T-helper 9 cell (primary cell): ENCODE data around the gene PLXNB2.
"Not testable (repeated sequence)": the region's sequence is repeated elsewhere in the genome, so short reads cannot be mapped to it uniquely, and the experiment has no call there.

ENCODE experiments used
- DNase-seq: peaks from one replicate; pipeline ENCODE4 v3.0.0-alpha.2; 2020
- total RNA-seq, 2 donors: gene quantifications; one replicate each; lab custom pipeline; 2026; lab: John Stamatoyannopoulos, UW

Gene PLXNB2
- 0.48 to 3.2 reads per million in 2 donors for total RNA-seq

DNA sequence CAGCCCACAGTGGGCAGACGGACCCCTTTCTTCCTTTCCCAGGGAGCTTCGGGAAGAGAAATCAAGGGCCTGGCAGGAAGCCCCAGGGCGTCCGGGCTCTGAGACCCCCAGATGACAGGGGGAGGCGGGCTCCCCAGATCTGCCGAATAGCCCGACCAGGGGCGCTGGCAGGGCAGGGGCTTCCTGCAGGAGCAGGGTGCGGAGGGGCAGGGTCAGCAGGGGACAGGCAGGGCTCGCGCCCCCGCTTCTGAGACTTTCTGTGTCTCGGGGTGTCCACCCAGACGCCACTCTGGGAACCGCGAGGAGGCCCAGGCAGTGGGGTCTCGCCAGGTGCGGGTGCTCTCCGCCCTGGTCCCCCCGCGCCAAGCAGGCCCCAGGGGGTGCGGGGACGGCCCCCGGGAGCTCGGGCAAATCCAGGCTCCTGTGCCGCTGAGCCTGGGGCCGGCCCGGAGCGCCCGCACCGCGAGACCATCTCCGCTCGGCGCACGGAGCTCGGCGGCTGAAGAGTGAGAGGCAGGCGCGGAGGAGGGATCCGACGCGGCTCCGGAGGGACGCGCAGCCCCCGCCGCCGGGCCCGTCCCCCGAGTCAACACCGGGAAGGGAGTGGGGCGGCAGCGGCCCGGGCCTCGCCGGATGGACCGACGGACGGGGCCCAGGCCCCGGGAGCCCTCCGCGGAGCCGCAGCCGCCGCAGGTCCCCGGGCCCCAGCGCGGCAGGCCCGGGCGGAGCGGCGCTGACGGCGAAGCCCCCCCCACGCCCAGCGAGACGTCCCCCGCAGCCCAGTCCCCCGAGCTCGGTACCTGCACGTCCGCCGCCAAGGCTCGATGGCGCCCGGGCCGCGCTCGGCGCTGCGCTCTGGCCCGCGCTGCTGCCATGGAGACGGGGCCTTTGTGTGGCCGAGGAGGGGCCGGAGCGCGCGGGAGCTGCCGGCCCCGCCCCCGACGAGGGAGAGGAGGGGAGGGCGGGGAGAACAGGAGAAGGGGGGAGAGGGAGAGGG lies at the start of gene PLXNB2:
PLXNB2 (minus strand) TSS at position 894 of the 997 bp plus-strand sequence. CDS start 17,062 bp downstream, outside the sequence.
- DNase-seq: no peak

GRCh38 chr22:50357222-50357621 lies 49.8 kb upstream of the PLXNB2 start:
- no peak for DNase-seq

- no peak for DNase-seq
These were observed 48.7 kb upstream of the PLXNB2 start for GRCh38 chr22:50356186-50356585.

- no peak for DNase-seq
These were observed 40.6 kb upstream of the PLXNB2 start for GRCh38 chr22:50348058-50348457.

DNA sequence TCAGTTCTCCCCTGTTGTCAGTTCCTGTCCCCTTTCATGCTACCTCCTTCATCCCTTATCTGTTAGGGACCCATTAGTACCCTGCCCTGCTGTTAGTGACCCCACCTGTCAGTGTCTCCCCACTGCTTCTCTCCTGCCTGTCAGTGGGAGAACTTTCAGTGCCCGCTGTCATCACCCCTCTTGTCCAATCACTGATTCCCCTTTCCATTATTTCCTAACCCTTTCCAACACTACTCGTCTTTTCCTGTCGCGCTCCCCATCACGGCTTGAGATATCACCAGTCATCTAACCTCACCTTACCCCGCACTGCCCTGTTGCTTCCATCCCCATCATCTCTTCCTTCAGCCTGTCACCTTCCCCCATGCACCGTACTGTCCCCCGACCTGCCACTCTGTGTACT lies 39.7 kb upstream of the PLXNB2 start:
- DNase-seq: no peak

DNA sequence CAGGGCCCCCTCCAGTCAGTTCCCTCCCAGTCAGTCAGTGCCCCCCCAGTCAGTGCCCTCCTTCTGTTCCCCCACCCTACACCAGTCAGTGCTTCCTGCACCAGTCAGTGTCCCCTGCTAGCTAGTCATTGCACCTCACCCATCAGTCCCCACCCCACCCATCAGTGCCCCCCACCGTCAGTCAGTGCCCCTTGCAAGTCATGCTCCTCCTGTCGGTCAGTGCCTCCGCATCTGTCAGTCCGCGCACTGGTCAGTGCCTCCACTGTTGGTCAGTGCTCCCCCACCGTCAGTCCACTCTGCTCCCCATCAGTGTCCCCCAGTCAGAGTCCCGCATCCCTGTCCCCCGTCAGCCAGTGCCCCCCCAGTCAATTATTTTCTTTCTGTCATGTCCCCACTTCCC lies 39.0 kb upstream of the PLXNB2 start:
- DNase-seq: no peak

- no peak for DNase-seq
These were observed 36.1 kb upstream of the PLXNB2 start for GRCh38 chr22:50343541-50343935.

GRCh38 chr22:50342651-50343540 lies 35.5 kb upstream of the PLXNB2 start, which contains the start of gene PPP6R2:
PPP6R2 (plus strand) TSS chr22:50343327; CDS start chr22:50393909, 50,582 bp downstream.
- peak; percentile 91 for DNase-seq

DNA sequence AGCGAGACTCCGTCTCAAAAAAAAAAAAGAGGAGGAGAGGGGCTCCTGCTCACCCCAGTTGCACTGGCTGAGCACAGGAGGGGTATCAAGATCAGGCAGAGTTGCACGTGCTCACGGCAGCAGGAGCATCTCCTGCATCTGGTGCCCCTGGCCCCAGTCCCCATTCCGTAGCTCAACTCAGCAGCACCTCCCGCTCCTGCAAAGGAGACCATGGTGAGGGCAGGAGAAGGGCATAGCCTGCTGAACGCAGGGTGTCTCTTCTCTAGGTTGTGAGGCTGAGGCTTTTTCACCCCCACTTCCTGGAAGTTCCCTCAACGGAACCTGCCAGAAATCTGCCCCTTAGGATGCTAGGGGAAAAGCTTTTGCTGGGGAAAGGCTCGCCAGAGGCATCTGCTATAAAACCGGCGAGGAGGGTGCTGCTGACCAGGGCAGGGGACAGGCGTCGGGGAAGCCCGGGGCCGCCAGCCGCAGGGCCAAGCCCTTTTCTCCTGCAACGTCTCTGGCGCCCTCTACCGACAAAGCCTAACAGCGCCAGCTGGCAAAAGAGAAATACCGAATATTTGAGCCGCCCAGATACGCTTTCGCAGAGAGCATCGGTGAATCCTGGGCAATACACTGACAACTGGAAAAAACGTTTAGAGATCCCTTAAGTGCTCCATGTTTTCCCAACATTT lies 34.7 kb upstream of the PLXNB2 start:
- DNase-seq: peak; percentile 93

DNA sequence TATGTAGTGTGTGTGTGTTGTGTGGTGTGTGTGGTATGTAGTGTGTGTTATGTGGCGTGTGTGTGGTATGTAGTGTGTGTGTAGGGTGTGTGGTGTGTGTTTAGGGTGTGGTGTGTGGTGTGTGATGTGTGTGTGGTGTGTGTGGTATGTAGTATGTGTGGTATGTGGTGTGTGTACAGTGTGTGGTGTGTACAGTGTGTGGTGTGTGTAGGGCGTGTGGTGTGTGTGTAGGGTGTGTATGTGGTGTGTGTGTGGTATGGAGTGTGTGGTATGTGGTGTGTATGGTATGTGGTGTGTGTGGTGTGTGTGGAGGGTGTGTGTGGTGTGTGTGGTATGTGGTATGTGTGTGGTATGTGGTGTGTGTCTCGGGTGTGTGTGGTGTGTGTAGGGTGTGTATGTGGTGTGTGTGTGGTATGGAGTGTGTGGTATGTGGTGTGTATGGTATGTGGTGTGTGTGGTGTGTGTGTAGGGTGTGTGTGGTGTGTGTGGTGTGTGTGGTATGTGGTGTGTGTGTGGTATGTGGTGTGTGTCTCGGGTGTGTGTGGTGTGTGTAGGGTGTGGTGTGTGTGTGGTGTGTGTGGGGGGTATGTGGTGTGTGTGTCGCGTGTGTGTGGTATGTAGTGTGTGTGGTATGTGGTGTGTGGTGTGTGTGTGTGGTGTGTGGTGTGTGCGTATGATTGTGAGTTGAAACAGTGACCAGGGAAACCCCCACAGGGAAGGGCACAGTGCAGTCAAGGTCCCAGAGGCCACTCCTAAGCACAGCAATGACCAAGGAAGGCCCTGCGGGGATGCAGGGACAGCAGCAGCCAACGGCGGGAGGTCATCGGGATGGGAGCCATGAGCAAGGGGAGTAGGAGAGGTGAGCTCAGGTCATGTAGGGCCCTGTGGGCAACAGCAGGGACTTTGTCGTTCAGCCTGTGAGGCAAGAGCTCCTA lies 32.8 kb upstream of the PLXNB2 start:
- DNase-seq: no peak

DNA sequence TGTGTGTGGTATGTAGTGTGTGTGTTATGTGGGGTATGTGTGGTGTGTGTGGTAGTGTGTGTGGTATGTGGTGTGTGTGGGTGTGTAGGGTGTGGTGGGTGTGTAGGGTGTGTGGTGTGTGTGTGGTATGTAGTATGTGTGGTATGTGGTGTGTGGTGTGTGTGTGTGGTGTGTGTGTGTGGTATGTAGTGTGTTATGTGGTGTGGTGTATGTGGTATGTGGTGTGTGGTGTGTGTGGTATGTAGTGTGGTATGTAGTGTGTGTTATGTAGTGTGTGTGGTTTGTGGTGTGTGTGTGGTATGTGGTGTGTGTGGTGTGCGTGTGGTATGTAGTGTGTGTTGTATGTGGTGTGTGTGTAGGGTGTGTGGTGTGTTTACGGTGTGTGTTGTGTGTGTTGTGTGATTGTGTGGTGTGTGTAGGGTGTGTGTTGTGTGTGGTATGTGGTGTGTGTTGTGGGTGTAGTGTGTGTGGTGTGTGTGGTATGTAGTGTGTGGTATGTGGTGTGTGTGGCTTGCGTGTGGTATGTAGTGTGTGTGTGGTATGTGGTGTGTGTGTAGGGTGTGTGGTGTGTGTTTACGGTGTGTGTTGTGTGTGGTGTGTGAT lies 31.5 kb upstream of the PLXNB2 start:
- no peak for DNase-seq

DNA sequence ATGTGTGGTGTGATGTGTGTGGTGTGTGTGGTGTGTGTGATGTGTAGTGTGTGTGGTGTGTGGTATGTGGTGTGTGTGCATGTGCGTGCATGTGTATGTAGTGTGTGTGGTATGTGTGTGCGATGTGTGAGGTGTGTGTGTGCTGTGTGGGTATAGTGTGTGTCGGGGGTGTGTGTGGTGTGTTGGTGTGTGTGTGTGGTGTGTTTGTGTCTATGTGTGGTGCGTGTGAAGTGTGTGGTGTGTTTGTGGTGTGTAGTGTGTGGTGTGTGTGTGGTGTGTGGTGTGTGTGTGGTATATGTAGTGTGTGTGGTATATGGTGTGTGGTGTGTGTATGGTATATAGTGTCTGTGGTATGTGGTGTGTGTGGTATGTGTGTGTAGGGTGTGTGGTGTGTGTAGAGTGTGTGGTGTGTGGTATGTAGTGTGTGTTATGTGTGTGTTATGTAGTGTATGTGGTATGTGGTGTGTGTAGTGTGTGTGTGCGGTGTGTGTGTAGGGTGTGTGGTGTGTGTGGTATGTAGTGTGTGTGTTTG lies 30.7 kb upstream of the PLXNB2 start:
- no peak for DNase-seq

DNA sequence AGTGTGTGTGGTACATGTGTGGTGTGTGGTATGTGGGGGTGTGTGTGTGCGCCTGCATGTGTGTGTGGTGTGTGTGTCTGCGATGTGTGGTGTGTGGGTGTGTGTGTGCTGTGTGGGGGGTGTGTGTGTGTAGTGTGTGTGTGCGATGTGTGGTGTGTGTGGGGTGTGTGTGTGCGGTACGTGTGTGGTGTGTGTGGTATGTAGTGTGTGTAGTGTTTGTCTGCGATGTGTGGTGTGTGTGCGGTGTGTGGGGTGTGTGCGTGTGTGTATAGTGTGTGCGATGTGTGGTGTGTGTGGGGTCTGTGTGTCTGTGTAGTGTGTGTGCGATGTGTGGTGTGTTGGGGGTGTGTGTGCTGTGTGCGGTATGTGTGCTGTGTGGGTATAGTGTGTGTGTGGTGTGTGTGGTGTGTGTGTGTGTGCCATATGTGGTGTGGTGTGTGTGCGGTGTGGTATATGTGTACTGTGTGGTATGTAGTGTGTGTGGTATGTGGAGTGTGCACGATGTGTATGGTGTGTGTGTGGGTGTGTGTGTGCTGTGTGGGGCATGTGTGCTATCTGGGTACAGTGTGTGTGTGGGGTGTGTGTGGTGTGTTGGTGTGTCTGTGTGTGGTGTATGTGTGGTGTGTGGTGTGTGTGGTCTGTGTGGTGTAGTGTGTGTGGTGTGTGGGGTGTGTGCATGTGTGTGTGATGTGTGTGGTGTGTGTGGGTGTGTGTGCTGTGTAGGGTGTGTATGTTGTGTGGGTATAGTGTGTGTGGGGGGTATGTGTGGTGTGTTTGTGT lies 30.0 kb upstream of the PLXNB2 start:
- DNase-seq: no peak

DNA sequence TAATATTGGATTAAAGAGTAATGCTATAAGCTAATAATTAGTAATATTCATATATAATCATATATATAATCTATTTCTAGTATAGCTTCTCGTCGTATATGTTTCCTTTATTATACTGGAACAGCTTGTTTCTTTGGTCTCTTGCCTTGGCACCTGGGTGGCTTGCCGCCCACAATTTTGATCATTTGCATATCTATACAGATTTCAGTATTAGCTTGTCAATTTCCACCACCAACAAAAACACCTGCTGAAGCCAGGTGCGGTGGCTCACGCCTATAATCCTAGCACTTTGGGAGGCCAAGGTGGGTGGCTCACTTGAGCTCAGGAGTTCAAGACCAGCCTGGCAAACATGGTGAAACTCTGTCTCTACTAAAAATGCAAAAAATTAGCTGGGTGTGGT lies 27.0 kb upstream of the PLXNB2 start:
- DNase-seq: not testable (repeated sequence)

DNA sequence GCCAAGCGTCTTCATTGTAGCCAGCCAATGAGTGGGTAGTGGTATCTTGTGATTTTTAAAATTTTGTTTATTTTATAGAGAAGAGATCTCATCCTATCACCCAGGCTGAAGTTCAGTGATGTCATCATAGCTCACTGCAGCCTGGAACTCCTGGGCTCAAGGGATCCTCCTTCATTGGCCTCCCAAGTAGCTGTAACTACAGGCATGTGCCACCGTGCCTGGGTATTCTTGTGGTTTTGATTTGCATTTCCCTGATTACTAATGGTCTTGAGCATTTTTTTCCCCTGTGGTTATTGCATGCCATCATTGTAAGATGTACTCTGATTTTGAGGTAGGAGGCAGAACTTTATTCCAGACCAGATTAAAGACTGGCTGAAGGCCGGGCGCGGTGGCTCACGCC lies 21.8 kb upstream of the PLXNB2 start:
- no peak for DNase-seq

- no peak for DNase-seq
These were observed 20.2 kb upstream of the PLXNB2 start for GRCh38 chr22:50327711-50328019.

DNA sequence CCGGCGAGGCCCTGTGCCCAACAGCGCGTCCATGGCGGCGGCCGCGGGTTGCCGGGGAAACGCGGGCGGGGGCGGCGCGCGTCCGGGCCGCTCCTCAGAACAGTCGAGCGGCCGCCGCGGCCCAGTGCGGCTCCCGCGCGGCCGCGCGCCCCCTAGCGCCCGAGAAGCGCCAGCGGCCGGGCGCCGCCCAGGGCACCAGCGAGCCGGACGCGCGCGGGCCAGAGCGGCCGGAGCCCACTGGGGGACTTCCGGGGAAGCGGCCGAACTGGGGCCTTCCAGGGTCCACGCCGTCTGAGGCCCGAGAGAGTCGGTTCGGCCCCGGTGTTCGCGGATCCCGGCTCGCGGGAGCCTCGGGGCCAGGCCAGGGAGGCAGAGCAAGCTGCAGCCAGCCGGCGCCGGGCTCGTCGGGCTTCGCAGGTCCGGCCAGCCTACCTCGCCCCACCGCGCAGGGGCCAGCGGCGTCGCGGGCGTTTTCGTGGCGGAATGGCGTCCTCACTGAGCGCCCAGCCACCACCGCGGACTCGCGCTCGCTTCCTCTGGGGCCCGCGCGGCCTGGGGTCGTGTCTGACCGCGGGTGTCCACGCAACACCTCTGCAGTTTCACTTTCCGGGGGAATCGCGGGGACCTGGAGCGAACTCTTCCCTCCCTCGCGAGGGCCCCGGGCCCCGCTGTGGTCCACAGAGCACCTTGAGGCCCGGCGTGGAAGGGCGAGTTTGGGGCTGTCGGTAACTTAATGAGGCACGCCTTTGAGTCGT lies 19.7 kb upstream of the PLXNB2 start, which contains the start of gene DENND6B:
DENND6B (minus strand) TSS at position 57 of the 755 bp plus-strand sequence; CDS start at position 33, 24 bp downstream.
- DNase-seq: peak; percentile 62

GRCh38 chr22:50326225-50326955 lies 18.9 kb upstream of the PLXNB2 start:
- DNase-seq: no peak
